SK-N-MC (cell line): ENCODE measurements around the gene LMOD1.

ENCODE experiments used
- EZH2 ChIP-seq: fragments of 200-600 bp; sonication (generic); IDR thresholded peaks from one replicate; pipeline ENCODE4 v1.6.1; 2017; ENCODE audit warnings: antibody characterized with exemption
- POLR2AphosphoS5 ChIP-seq: IDR thresholded peaks from 2 replicates; pipeline ENCODE4 v1.6.1; 2012; ENCODE audit warnings: mild to moderate bottlenecking, low read depth, low read length, borderline replicate concordance

GRCh38 chr1:201955009-201955728 is 8.8 kb upstream of the LMOD1 start, which contains the start of gene TIMM17A:
- TF ChIP-seq EZH2 (no peak), POLR2AphosphoS5 (peak; percentile 97)
